Liver (tissue), 9 donors: Measurements from ENCODE around the gene VASP. TPM values are rescaled to one million over a fixed set of nuclear protein-coding genes. Genes with fewer than 3 reads are reported as not detected.
A peak's percentile ranks its signal among the peaks of the same experiment; 100 is the strongest.
"Not testable (repeated sequence)": the region's sequence is repeated elsewhere in the genome, so short reads cannot be mapped to it uniquely, and the experiment has no call there.

Source experiments
- DNase-seq: peaks from one replicate; pipeline ENCODE4 v3.0.0-alpha.2; 2017; ENCODE audit warnings: low spot score
- H3K27ac ChIP-seq, 2 donors: one replicate each; pipeline ENCODE4 v1.7.0; 2013; ENCODE audit warnings: inconsistent platforms in 2 of 2, low read length in 2 of 2, control low read depth in 1 of 2, low read depth in 1 of 2, mild to moderate bottlenecking in 1 of 2
- H3K27me3 ChIP-seq, 4 donors: one replicate each; pipeline versions ENCODE4 v1.6.1 to v1.7.0; 2013; ENCODE audit warnings: low read length in 3 of 4, inconsistent platforms in 1 of 4, mild to moderate bottlenecking in 1 of 4, moderate library complexity in 1 of 4; ENCODE audit not compliant: control insufficient read depth in 4 of 4, insufficient read depth in 4 of 4
- H3K36me3 ChIP-seq, 4 donors: one replicate each; pipeline versions ENCODE4 v1.6.1 to v1.7.0; 2013; ENCODE audit warnings: low read length in 3 of 4, mild to moderate bottlenecking in 3 of 4, low read depth in 1 of 4, moderate library complexity in 1 of 4; ENCODE audit not compliant: control insufficient read depth in 4 of 4, insufficient read depth in 3 of 4
- H3K4me1 ChIP-seq, 4 donors: one replicate each; pipeline versions ENCODE4 v1.6.1 to v1.7.0; 2013; ENCODE audit warnings: low read length in 3 of 4, mild to moderate bottlenecking in 3 of 4, moderate library complexity in 1 of 4; ENCODE audit not compliant: control insufficient read depth in 4 of 4, insufficient read depth in 4 of 4
- H3K4me3 ChIP-seq, 3 donors: one replicate each; pipeline versions ENCODE4 v1.6.1 to v1.7.0; 2013; ENCODE audit warnings: low read length in 3 of 3, control low read depth in 1 of 3, low read depth in 1 of 3, mild to moderate bottlenecking in 1 of 3
- H3K9ac ChIP-seq, 2 donors: one replicate each; pipeline ENCODE4 v1.7.0; 2013; ENCODE audit warnings: low read length in 2 of 2, mild to moderate bottlenecking in 2 of 2, moderate library complexity in 2 of 2, control low read depth in 1 of 2, low read depth in 1 of 2
- H3K9me3 ChIP-seq, 4 donors: one replicate each; pipeline versions ENCODE4 v1.6.1 to v1.7.0; 2013; ENCODE audit warnings: low read length in 3 of 4; ENCODE audit not compliant: control insufficient read depth in 4 of 4
- EGR1 ChIP-seq, 2 donors: IDR thresholded peaks; 2 replicates each; pipeline ENCODE4 v1.6.1; 2016 to 2018; ENCODE audit warnings: antibody characterized with exemption in 2 of 2, low read depth in 2 of 2
- FOXA2 ChIP-seq: IDR thresholded peaks from 2 replicates; pipeline ENCODE4 v1.6.1; 2016; ENCODE audit warnings: antibody characterized with exemption
- GABPA ChIP-seq, 2 donors: IDR thresholded peaks in 1 of 2; conservative IDR thresholded peaks in 1 of 2; 2 replicates each; pipeline ENCODE4 v1.6.1; 2016; ENCODE audit warnings: antibody characterized with exemption in 2 of 2, mild to moderate bottlenecking in 1 of 2, moderate library complexity in 1 of 2
- HNF4A ChIP-seq, 2 donors: conservative IDR thresholded peaks; 2 replicates each; pipeline ENCODE4 v1.6.1; 2016; ENCODE audit warnings: antibody characterized with exemption in 2 of 2, mild to moderate bottlenecking in 2 of 2
- JUND ChIP-seq, 2 donors: IDR thresholded peaks; 2 replicates each; pipeline ENCODE4 v1.6.1; 2016; ENCODE audit warnings: antibody characterized with exemption in 2 of 2
- NR2F2 ChIP-seq: IDR thresholded peaks from 2 replicates; pipeline ENCODE4 v1.6.1; 2016; ENCODE audit warnings: antibody characterized with exemption
- SP1 ChIP-seq: IDR thresholded peaks from 2 replicates; pipeline ENCODE4 v1.6.1; 2018; ENCODE audit warnings: antibody characterized with exemption, mild to moderate bottlenecking
- YY1 ChIP-seq: IDR thresholded peaks from 2 replicates; pipeline ENCODE4 v1.6.1; 2016; ENCODE audit warnings: antibody characterized with exemption, mild to moderate bottlenecking
- WGBS: extraction: QIAGEN DNeasy Blood & Tissue Kit; methylation state at CpG from one replicate; pipeline ENCODE4 v1.1.7; 2013; 5-methylcytosine and 5-hydroxymethylcytosine counted together
- polyA plus RNA-seq, 2 donors: library from polyadenylated mRNA; stranded (reverse) in 1 of 2; unstranded in 1 of 2; fragments of 200-250 nt in 1 of 2; fragments of >200 nt in 1 of 2; fragmentation: Nextera tagmentation in 1 of 2; extraction: Ambion mirVana in 1 of 2; gene quantifications; one replicate each; pipeline versions ENCODE4 v1.2.1 to v1.2.3, GENCODE V29; 2013 to 2015
- total RNA-seq, 2 donors: library from RNA; depleted of rRNA; stranded (reverse); fragments of >200 nt; gene quantifications; one replicate each; pipeline ENCODE4 v1.2.3, GENCODE V29; 2014
- TF ChIP-seq, protein P1 (sequence below): IDR thresholded peaks from 2 replicates; pipeline ENCODE4 v1.6.1; 2016; ENCODE audit warnings: antibody characterized with exemption
- TF ChIP-seq, protein P2 (sequence below): IDR thresholded peaks from 2 replicates; pipeline ENCODE4 v1.6.1; 2016; ENCODE audit warnings: antibody characterized with exemption, mild to moderate bottlenecking
- TF ChIP-seq, protein P3 (sequence below): IDR thresholded peaks from 2 replicates; pipeline ENCODE4 v1.6.1; 2016; ENCODE audit warnings: antibody characterized with exemption
- donor health status: healthy.
- donor health status: healthy.
- donor health status: healthy.
- donor health status: healthy.
- donor health status: healthy.

Gene VASP
- total and polyA plus RNA-seq, 4 donors, result 7.3 to 29.1 (median 22.7) TPM

DNA sequence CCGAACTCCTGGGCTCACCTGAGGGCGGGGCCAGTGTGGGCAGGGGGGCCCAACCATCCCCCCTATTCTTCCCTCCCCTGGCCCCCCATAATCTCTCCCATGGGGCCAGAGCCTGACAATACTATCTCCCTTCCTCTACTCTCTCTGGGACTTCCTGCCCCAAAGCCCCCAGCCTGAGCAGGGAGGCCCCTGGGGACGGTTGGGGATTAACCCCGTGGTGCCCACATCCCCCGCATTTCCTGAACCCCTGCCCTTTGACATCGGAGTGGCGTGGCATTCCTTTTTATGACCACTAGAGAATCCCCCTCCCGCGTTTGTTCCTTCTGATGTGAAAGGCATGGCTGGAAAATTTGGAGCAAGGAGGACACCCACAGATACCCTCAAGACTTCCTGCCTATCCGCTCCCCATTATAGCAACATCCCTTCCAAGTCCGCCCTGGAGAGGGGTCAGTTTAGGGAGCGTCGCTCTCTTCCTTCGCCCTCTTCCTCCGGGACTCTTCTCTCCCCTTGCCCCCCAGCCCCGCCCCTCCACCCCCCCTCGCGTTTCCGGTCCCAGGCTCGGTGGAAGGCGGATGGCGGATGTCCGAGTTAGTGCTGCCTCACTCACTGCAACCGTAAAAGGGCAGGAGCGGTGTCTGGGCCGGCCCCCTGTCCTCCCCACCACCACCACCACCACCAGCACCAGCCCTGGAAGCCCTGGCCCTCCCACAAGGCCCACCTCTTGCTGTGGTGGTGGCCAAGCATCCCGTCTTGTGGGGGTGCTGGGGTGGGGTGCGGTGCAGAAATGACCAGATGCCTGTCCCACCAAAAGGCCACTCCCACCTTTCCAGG lies 1.8 kb downstream of the VASP start:
- peak overlapping the region; percentile 22 to 48 for H3K9ac ChIP-seq
- DNase-seq, result no peak

DNA sequence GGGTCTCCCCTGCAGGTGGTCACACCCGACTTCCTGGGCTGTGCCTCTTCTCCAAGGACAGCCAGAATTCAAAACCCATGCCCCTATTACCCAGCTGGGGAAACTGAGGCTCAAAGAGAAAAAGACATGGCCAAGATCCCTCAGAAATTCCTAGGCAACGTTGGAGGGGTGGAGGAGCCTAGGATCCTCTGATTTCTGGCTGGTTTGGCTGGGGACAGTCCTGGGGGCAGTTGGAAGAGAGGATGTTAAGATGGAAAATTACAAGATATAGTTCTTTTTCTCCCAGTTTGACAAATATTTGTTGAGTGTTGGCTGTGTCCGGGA lies 2.4 kb downstream of the VASP start:
- H3K27ac ChIP-seq, result peak overlapping the region; percentile 61 to 88
- H3K9me3 ChIP-seq, result no peaks in the 10 kb centered on the region
- peaks cover 8 to 41% (median 26%) of the 10 kb centered on the region in 4 donors for H3K4me1 ChIP-seq
- TF ChIP-seq, protein P1, sequence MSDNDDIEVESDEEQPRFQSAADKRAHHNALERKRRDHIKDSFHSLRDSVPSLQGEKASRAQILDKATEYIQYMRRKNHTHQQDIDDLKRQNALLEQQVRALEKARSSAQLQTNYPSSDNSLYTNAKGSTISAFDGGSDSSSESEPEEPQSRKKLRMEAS, result no peak
- TF ChIP-seq HNF4A (conservative IDR thresholded peaks at IDR 0.05) (no peak), YY1 (no peak), SP1 (no peak)
- TF ChIP-seq, protein P2, sequence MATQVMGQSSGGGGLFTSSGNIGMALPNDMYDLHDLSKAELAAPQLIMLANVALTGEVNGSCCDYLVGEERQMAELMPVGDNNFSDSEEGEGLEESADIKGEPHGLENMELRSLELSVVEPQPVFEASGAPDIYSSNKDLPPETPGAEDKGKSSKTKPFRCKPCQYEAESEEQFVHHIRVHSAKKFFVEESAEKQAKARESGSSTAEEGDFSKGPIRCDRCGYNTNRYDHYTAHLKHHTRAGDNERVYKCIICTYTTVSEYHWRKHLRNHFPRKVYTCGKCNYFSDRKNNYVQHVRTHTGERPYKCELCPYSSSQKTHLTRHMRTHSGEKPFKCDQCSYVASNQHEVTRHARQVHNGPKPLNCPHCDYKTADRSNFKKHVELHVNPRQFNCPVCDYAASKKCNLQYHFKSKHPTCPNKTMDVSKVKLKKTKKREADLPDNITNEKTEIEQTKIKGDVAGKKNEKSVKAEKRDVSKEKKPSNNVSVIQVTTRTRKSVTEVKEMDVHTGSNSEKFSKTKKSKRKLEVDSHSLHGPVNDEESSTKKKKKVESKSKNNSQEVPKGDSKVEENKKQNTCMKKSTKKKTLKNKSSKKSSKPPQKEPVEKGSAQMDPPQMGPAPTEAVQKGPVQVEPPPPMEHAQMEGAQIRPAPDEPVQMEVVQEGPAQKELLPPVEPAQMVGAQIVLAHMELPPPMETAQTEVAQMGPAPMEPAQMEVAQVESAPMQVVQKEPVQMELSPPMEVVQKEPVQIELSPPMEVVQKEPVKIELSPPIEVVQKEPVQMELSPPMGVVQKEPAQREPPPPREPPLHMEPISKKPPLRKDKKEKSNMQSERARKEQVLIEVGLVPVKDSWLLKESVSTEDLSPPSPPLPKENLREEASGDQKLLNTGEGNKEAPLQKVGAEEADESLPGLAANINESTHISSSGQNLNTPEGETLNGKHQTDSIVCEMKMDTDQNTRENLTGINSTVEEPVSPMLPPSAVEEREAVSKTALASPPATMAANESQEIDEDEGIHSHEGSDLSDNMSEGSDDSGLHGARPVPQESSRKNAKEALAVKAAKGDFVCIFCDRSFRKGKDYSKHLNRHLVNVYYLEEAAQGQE, result no peak
- TF ChIP-seq, protein P3, sequence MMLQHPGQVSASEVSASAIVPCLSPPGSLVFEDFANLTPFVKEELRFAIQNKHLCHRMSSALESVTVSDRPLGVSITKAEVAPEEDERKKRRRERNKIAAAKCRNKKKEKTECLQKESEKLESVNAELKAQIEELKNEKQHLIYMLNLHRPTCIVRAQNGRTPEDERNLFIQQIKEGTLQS, result no peak
- H3K9ac ChIP-seq, result peak overlapping the region; percentile 22 to 29
- H3K27me3 ChIP-seq, result no peaks in the 10 kb centered on the region
- peak overlapping the region in 2 of 3 donors; percentile 39 to 96 for H3K4me3 ChIP-seq
- 7% methylated on average over 3 of the region's 3 CpGs for WGBS
- no peak for DNase-seq
- H3K36me3 ChIP-seq, result no peaks in the 10 kb centered on the region

More for the DNA sequence above, 1.8 kb downstream of the VASP start:
- 7% methylated on average over 28 of the region's 28 CpGs for WGBS
- Histone ChIP-seq H3K9me3 (no peaks in the 10 kb centered on the region), H3K4me3 (peak overlapping the region; percentile 18 to 96 (median 79)), H3K4me1 (peaks cover 3 to 35% (median 21%) of the 10 kb centered on the region in 4 donors), H3K27me3 (no peaks in the 10 kb centered on the region), H3K36me3 (no peaks in the 10 kb centered on the region), H3K27ac (peak overlapping the region; percentile 88 to 89)
- TF ChIP-seq EGR1 (IDR thresholded peaks at IDR 0.05; ENCODE audit: low read depth in 2 of 2) (no peak), JUND (IDR thresholded peaks at IDR 0.05) (no peak), NR2F2 (peak; percentile 85), GABPA (IDR thresholded peaks at IDR 0.05 in 1 of 2, conservative IDR thresholded peaks at IDR 0.05 in 1 of 2) (peak in 1 of 2 donors; percentile 32), FOXA2 (no peak)
- TF ChIP-seq, protein P1, result no peak

DNA sequence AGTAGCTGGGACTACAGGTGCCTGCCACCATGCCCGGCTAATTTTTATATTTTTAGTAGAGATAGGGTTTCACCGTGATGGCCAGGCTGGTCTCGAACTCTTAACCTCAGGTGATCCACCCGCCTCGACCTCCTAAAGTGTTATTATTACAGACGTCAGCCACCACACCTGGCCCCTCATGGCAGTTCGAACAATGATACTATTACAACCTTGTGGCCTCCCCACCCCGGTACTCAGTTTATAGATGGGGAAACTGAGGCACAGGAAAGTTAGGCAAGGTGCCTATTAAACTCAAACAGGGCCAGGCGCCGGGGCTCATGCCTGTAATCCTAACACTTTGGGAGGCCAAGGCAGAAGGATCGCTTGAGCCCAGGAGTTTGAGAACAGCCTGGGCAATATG lies 3.1 kb downstream of the VASP start:
- not testable (repeated sequence) for H3K36me3 ChIP-seq, H3K9ac ChIP-seq, DNase-seq, H3K4me3 ChIP-seq, H3K9me3 ChIP-seq, H3K27me3 ChIP-seq
- WGBS, result 83% methylated on average over 11 of the region's 11 CpGs
- peaks cover 13 to 46% (median 31%) of the 10 kb centered on the region in 4 donors for H3K4me1 ChIP-seq
- H3K27ac ChIP-seq, result peak overlapping the region in 1 of 2 donors; percentile 12
